GM21528 (cell line): ENCODE results near the gene ADGRD1.

Experiments
- ATAC-seq: cut with Tn5 transposase; IDR thresholded peaks from one replicate; pipeline ENCODE4 v1.9.1; 2021; ENCODE audit warnings: mild to moderate bottlenecking, moderate library complexity; ENCODE audit not compliant: unreplicated experiment, low FRiP score

The ADGRD1 gene

GRCh38 chr12:131035245-131035681, 81.6 kb downstream of the ADGRD1 start:
- no peak for ATAC-seq

GRCh38 chr12:131038159-131038558, 84.5 kb downstream of the ADGRD1 start:
- no peak for ATAC-seq

GRCh38 chr12:131038961-131039950, 85.5 kb downstream of the ADGRD1 start:
- no peak for ATAC-seq

- no peak for ATAC-seq
These were observed 86.8 kb downstream of the ADGRD1 start for GRCh38 chr12:131040491-131040890.

GRCh38 chr12:131041216-131041967, 87.7 kb downstream of the ADGRD1 start:
- ATAC-seq = no peak

- ATAC-seq = no peak
These were observed 88.5 kb downstream of the ADGRD1 start for GRCh38 chr12:131041968-131042833.

- ATAC-seq = no peak
These were observed 89.1 kb downstream of the ADGRD1 start for GRCh38 chr12:131042834-131043245.

GRCh38 chr12:131043401-131043871, 89.7 kb downstream of the ADGRD1 start:
- no peak for ATAC-seq

- ATAC-seq = no peak
These were observed 90.4 kb downstream of the ADGRD1 start for GRCh38 chr12:131044136-131044535.

- no peak for ATAC-seq
These were observed 91.2 kb downstream of the ADGRD1 start for GRCh38 chr12:131044760-131045381.

- ATAC-seq = no peak
These were observed 92.2 kb downstream of the ADGRD1 start for GRCh38 chr12:131045705-131046460.

- no peak for ATAC-seq
These were observed 93.4 kb downstream of the ADGRD1 start for GRCh38 chr12:131046813-131047788.

- no peak for ATAC-seq
These were observed 94.3 kb downstream of the ADGRD1 start for GRCh38 chr12:131047789-131048610.

- ATAC-seq = no peak
These were observed 94.9 kb downstream of the ADGRD1 start for GRCh38 chr12:131048611-131048990.

- ATAC-seq = no peak
These were observed 95.3 kb downstream of the ADGRD1 start for GRCh38 chr12:131049002-131049401.

GRCh38 chr12:131049549-131050339, 96.0 kb downstream of the ADGRD1 start:
- ATAC-seq = no peak
